Thoracic aorta (tissue), 2 donors: ENCODE results near the gene NFASC. TPM values are rescaled to one million over a fixed set of nuclear protein-coding genes. Genes with fewer than 3 reads are reported as not detected.

Source experiments
- ATAC-seq: fragments of 150-250 bp; one replicate; pipeline ENCODE4 v1.8.0; 2017; ENCODE audit warnings: low read depth; ENCODE audit not compliant: insufficient number of reproducible peaks, low FRiP score
- DNase-seq: peaks from one replicate; pipeline ENCODE4 v3.0.0-alpha.2; 2020; ENCODE audit warnings: low spot score
- H3K27ac ChIP-seq, 2 donors: fragments of 200-600 bp; sonication (generic); 1 replicate in 1 of 2; 2 replicates in 1 of 2; pipeline ENCODE4 v1.5.1; 2016; ENCODE audit warnings: mild to moderate bottlenecking in 2 of 2, moderate library complexity in 2 of 2
- H3K27me3 ChIP-seq: fragments of 200-600 bp; sonication (generic); replicated peaks from 2 replicates; pipeline ENCODE4 v1.6.0; 2016; ENCODE audit warnings: mild to moderate bottlenecking; ENCODE audit not compliant: insufficient read depth
- H3K36me3 ChIP-seq: fragments of 200-600 bp; sonication (generic); one replicate; pipeline ENCODE4 v1.5.1; 2016
- H3K4me1 ChIP-seq, 2 donors: fragments of 200-600 bp; sonication (generic); 1 replicate in 1 of 2; 2 replicates in 1 of 2; pipeline versions ENCODE4 v1.5.1 to v1.6.0; 2016; ENCODE audit warnings: low read depth in 2 of 2, mild to moderate bottlenecking in 1 of 2; ENCODE audit not compliant: control insufficient read depth in 1 of 2
- H3K4me3 ChIP-seq: fragments of 200-600 bp; sonication (generic); 2 replicates; pipeline ENCODE4 v1.5.1; 2016; ENCODE audit warnings: mild to moderate bottlenecking
- H3K9me3 ChIP-seq: fragments of 200-600 bp; sonication (generic); 2 replicates; pipeline ENCODE4 v1.5.1; 2016
- CTCF ChIP-seq: fragments of 200-600 bp; sonication (generic); IDR thresholded peaks from one replicate; pipeline ENCODE4 v1.5.1; 2019; ENCODE audit warnings: antibody characterized with exemption
- total RNA-seq, 2 donors: library from RNA; depleted of rRNA; stranded (reverse); fragments of >200 nt; gene quantifications; one replicate each; pipeline versions ENCODE4 v1.1.0 to v1.2.3, GENCODE V29; 2016

Gene NFASC
- total RNA-seq, 2 donors from 2014 or later: 26.2 to 29.5 TPM

GRCh38 chr1:204888294-204888693 lies 17.6 kb downstream of the NFASC start:
- TF ChIP-seq CTCF: no peak
- peak; percentile 31 for ATAC-seq
- no peaks in the 10 kb centered on the region for H3K36me3 ChIP-seq
- H3K4me3 ChIP-seq: no peak overlapping the region
- H3K4me1 ChIP-seq: peaks cover 15 to 47% of the 10 kb centered on the region in 2 donors
- DNase-seq: no peak
- peak overlapping the region; percentile 6 to 26 for H3K27ac ChIP-seq
- H3K27me3 ChIP-seq: no peaks in the 10 kb centered on the region
- H3K9me3 ChIP-seq: no peaks in the 10 kb centered on the region

GRCh38 chr1:204889681-204890383 lies 19.2 kb downstream of the NFASC start:
- no peak for ATAC-seq
- Histone ChIP-seq H3K27ac (no peak overlapping the region), H3K27me3 (no peaks in the 10 kb centered on the region), H3K4me1 (peaks cover 19 to 56% of the 10 kb centered on the region in 2 donors), H3K9me3 (no peaks in the 10 kb centered on the region), H3K36me3 (no peaks in the 10 kb centered on the region), H3K4me3 (no peak overlapping the region)
- TF ChIP-seq CTCF: no peak
- DNase-seq: no peak

- TF ChIP-seq CTCF: no peak
- ATAC-seq (no peak), DNase-seq (no peak)
- Histone ChIP-seq H3K4me3 (no peak overlapping the region), H3K4me1 (peaks cover 15 to 44% of the 10 kb centered on the region in 2 donors), H3K27ac (no peak overlapping the region), H3K27me3 (no peaks in the 10 kb centered on the region), H3K9me3 (no peaks in the 10 kb centered on the region), H3K36me3 (no peaks in the 10 kb centered on the region)
These were observed 21.2 kb downstream of the NFASC start for GRCh38 chr1:204891860-204892259.

GRCh38 chr1:204894031-204894430 lies 23.4 kb downstream of the NFASC start:
- no peaks in the 10 kb centered on the region for H3K27me3 ChIP-seq
- H3K9me3 ChIP-seq: no peaks in the 10 kb centered on the region
- H3K27ac ChIP-seq: no peak overlapping the region
- DNase-seq (no peak), ATAC-seq (no peak)
- peaks cover 9 to 22% of the 10 kb centered on the region in 2 donors for H3K4me1 ChIP-seq
- no peaks in the 10 kb centered on the region for H3K36me3 ChIP-seq
- no peak for TF ChIP-seq CTCF
- no peak overlapping the region for H3K4me3 ChIP-seq

- ATAC-seq (no peak), DNase-seq (no peak)
- H3K27ac ChIP-seq: no peak overlapping the region
- H3K4me1 ChIP-seq: peaks cover 4 to 17% of the 10 kb centered on the region in 2 donors
- no peak overlapping the region for H3K4me3 ChIP-seq
- no peak for TF ChIP-seq CTCF
- H3K27me3 ChIP-seq: no peaks in the 10 kb centered on the region
- no peaks in the 10 kb centered on the region for H3K9me3 ChIP-seq
- no peaks in the 10 kb centered on the region for H3K36me3 ChIP-seq
These were observed 23.9 kb downstream of the NFASC start for GRCh38 chr1:204894606-204895005.
